Measurements from ENCODE around the gene ABCC11. TPM values are rescaled to one million over a fixed set of nuclear protein-coding genes. Genes with fewer than 3 reads are reported as not detected.
A peak's percentile ranks its signal among the peaks of the same experiment; 100 is the strongest.

Gene ABCC11
- total and polyA plus RNA-seq, 10 donors, result 0.05 to 0.37 (median 0.18) TPM; not detected in 4

GRCh38 chr16:48157302-48157701, 90.0 kb downstream of the ABCC11 start:
- Histone ChIP-seq H3K27me3 (replicated peaks in 1 of 7) (peaks cover 0 to 14% (median 0%) of the 10 kb centered on the region in 7 donors), H3K36me3 (no peaks in the 10 kb centered on the region), H3K9me3 (no peaks in the 10 kb centered on the region), H3K27ac (no peak overlapping the region), H3K4me3 (no peak overlapping the region), H3K4me1 (peaks cover 0 to 8% (median 5%) of the 10 kb centered on the region in 6 donors)
- WGBS, 5 donors, result 81 to 89% (median 84%) methylated on average over 11 of the region's 11 CpGs
- DNase-seq, result no peak
- no peak for TF ChIP-seq POLR2AphosphoS5 (IDR thresholded peaks at IDR 0.05)
- no peak for TF ChIP-seq CTCF (IDR thresholded peaks at IDR 0.05 in 8 of 11, conservative IDR thresholded peaks at IDR 0.05 in 3 of 11)
- TF ChIP-seq POLR2A (IDR thresholded peaks at IDR 0.05), result no peak
- intact Hi-C loops (cut with DNase I; ENCODE audit: low total_unique reads), result loop anchor here (5.0 to 10.0 kb wide), 3 partner anchors 1015 to 1203 kb away; partner anchors contain the start of gene NETO2

GRCh38 chr16:48156790-48157209, 90.5 kb downstream of the ABCC11 start:
- no peak for TF ChIP-seq POLR2A (IDR thresholded peaks at IDR 0.05)
- peak; percentile 31 to 57 (median 50) for TF ChIP-seq POLR2AphosphoS5 (IDR thresholded peaks at IDR 0.05)
- peak; percentile 73 to 96 (median 92) for TF ChIP-seq CTCF (IDR thresholded peaks at IDR 0.05 in 8 of 11, conservative IDR thresholded peaks at IDR 0.05 in 3 of 11)
- Histone ChIP-seq H3K9me3 (no peaks in the 10 kb centered on the region), H3K4me1 (peaks cover 0 to 8% (median 5%) of the 10 kb centered on the region in 6 donors), H3K4me3 (no peak overlapping the region), H3K27ac (no peak overlapping the region), H3K27me3 (replicated peaks in 1 of 7) (peaks cover 0 to 14% (median 0%) of the 10 kb centered on the region in 7 donors), H3K36me3 (no peaks in the 10 kb centered on the region)
- intact Hi-C loops (cut with DNase I; ENCODE audit: low total_unique reads), result loop anchor here (5.0 to 10.0 kb wide), 3 partner anchors 1014 to 1202 kb away; partner anchors contain the start of gene NETO2
- DNase-seq, result peak; percentile 95
- 7 to 11% (median 9%) methylated on average over 16 of the region's 16 CpGs for WGBS, 5 donors

- intact Hi-C loops (cut with DNase I; ENCODE audit: low total_unique reads), result loop anchor here (5.0 to 10.0 kb wide), 3 partner anchors 1014 to 1201 kb away; partner anchors contain the start of gene NETO2
- Histone ChIP-seq H3K4me1 (peaks cover 0 to 8% (median 5%) of the 10 kb centered on the region in 6 donors), H3K36me3 (no peaks in the 10 kb centered on the region), H3K27ac (no peak within 1 kb of the TSS), H3K9me3 (no peaks in the 10 kb centered on the region), H3K4me3 (no peak within 1 kb of the TSS), H3K27me3 (replicated peaks in 1 of 7) (peaks cover 0 to 14% (median 0%) of the 10 kb centered on the region in 7 donors)
- no peak for DNase-seq
- TF ChIP-seq POLR2AphosphoS5 (IDR thresholded peaks at IDR 0.05) (no peak), POLR2A (IDR thresholded peaks at IDR 0.05) (no peak), CTCF (IDR thresholded peaks at IDR 0.05 in 8 of 11, conservative IDR thresholded peaks at IDR 0.05 in 3 of 11) (no peak)
- whole genome bisulfite sequencing, 5 donors, result 59 to 70% (median 61%) methylated on average over 23 to 24 of the region's 24 CpGs
Observed at GRCh38 chr16:48155926-48156789, 91.2 kb downstream of the ABCC11 start, which contains the start of gene ABCC12. Gene ABCC12, minus strand, starts transcription at chr16:48155993. Its CDS starts 9,569 bp downstream, at chr16:48146424.

GRCh38 chr16:48153774-48154173, 93.6 kb downstream of the ABCC11 start:
- peaks cover 0 to 8% (median 5%) of the 10 kb centered on the region in 6 donors for H3K4me1 ChIP-seq
- TF ChIP-seq POLR2AphosphoS5 (IDR thresholded peaks at IDR 0.05) (no peak), POLR2A (IDR thresholded peaks at IDR 0.05) (no peak), CTCF (IDR thresholded peaks at IDR 0.05 in 8 of 11, conservative IDR thresholded peaks at IDR 0.05 in 3 of 11) (no peak)
- no peak overlapping the region for H3K27ac ChIP-seq
- intact Hi-C loops (cut with DNase I; ENCODE audit: low total_unique reads), result loop anchor here (10.0 kb wide), 1 partner anchor 1199 kb away; no protein-coding TSS in a partner anchor
- 69 to 85% (median 79%) methylated on average over 5 of the region's 5 CpGs for WGBS, 5 donors
- peaks cover 0 to 24% (median 0%) of the 10 kb centered on the region in 7 donors for H3K27me3 ChIP-seq (replicated peaks in 1 of 7)
- H3K4me3 ChIP-seq, result no peak overlapping the region
- no peaks in the 10 kb centered on the region for H3K36me3 ChIP-seq
- no peak for DNase-seq
- H3K9me3 ChIP-seq, result peaks cover 0 to 11% (median 9%) of the 10 kb centered on the region in 8 donors

Data from spleen (tissue), 11 donors.